BJ (cell line): ENCODE data around the gene MAL. TPM values are rescaled to one million over a fixed set of nuclear protein-coding genes. Genes with fewer than 3 reads are reported as not detected.

Experiments used
- CTCF ChIA-PET: fragments of 350-600 bp; formaldehyde crosslinking; extraction: SDS; loops from one replicate; lab custom pipeline; 2021; ENCODE audit warnings: antibody characterized with exemption, inconsistent platforms; lab: Yijun Ruan, JAX
- POLR2A ChIA-PET: fragments of 300-600 bp; sonication (Branson Sonifier 250); formaldehyde crosslinking; extraction: SDS; loops from one replicate; lab custom pipeline; 2021; ENCODE audit warnings: antibody characterized with exemption; lab: Charles Lee
- DNase-seq: peaks from one replicate; pipeline ENCODE4 v3.0.0-alpha.2; 2011; ENCODE audit warnings: low read depth
- H3K27me3 ChIP-seq: 2 replicates; pipeline ENCODE4 v1.6.0; 2011; ENCODE audit warnings: low read length; ENCODE audit not compliant: control insufficient read depth, insufficient read depth
- H3K36me3 ChIP-seq: 2 replicates; pipeline ENCODE4 v1.5.1; 2011; ENCODE audit warnings: low read length; ENCODE audit not compliant: control insufficient read depth, insufficient read depth
- H3K4me3 ChIP-seq: 2 replicates; pipeline ENCODE4 v1.5.1; 2011; ENCODE audit warnings: low read depth, mild to moderate bottlenecking, control low read depth, low read length
- CTCF ChIP-seq: IDR thresholded peaks from 2 replicates; pipeline ENCODE4 v1.5.1; 2011; ENCODE audit warnings: low read depth, mild to moderate bottlenecking, control low read depth, inconsistent platforms, low read length, moderate library complexity; ENCODE audit not compliant: insufficient read depth
- polyA plus RNA-seq: library from polyadenylated mRNA; depleted of rRNA; stranded (reverse); fragments of >200 nt; gene quantifications from 2 replicates; pipeline ENCODE4 v1.2.3, GENCODE V29; 2011

MAL gene
- polyA plus RNA-seq, 1 experiment: not detected

- ChIA-PET POLR2A (no interaction called here), CTCF (interaction anchor here (1.2 kb wide), 1 partner anchor 16 kb away, joined by 5 read pairs; no protein-coding TSS in a partner anchor)
- Histone ChIP-seq H3K36me3 (no peaks in the 10 kb centered on the region), H3K27me3 (peaks cover 9% of the 10 kb centered on the region), H3K4me3 (no peak overlapping the region)
- TF ChIP-seq CTCF: no peak
- no peak for DNase-seq
Observed at GRCh38 chr2:95002498-95002897, 23.0 kb upstream of the MAL start.

GRCh38 chr2:95004287-95004686, 21.2 kb upstream of the MAL start:
- H3K4me3 ChIP-seq: no peak overlapping the region
- POLR2A ChIA-PET: no interaction called here
- H3K36me3 ChIP-seq: no peaks in the 10 kb centered on the region
- peaks cover 2% of the 10 kb centered on the region for H3K27me3 ChIP-seq
- DNase-seq: no peak
- TF ChIP-seq CTCF: no peak
- CTCF ChIA-PET: interaction anchor here (1.8 kb wide), 1 partner anchor 18 kb away, joined by 7 read pairs; no protein-coding TSS in a partner anchor

- ChIA-PET CTCF (interaction anchor here (1.8 kb wide), 1 partner anchor 18 kb away, joined by 7 read pairs; no protein-coding TSS in a partner anchor), POLR2A (no interaction called here)
- TF ChIP-seq CTCF: no peak
- H3K4me3 ChIP-seq: no peak overlapping the region
- no peak for DNase-seq
- peaks cover 2% of the 10 kb centered on the region for H3K27me3 ChIP-seq
- H3K36me3 ChIP-seq: no peaks in the 10 kb centered on the region
Observed at GRCh38 chr2:95004711-95005110, 20.8 kb upstream of the MAL start.

- no peak for TF ChIP-seq CTCF
- Histone ChIP-seq H3K4me3 (no peak overlapping the region), H3K36me3 (no peaks in the 10 kb centered on the region), H3K27me3 (peaks cover 2% of the 10 kb centered on the region)
- POLR2A ChIA-PET: no interaction called here
- CTCF ChIA-PET: interaction anchor here (0.6 kb wide), 1 partner anchor 109 kb away, joined by 3 read pairs; no protein-coding TSS in a partner anchor
- no peak for DNase-seq
Observed at GRCh38 chr2:95005726-95006125, 19.8 kb upstream of the MAL start.

- peaks cover 2% of the 10 kb centered on the region; the same call in 1 of the 2 replicates for H3K27me3 ChIP-seq
- POLR2A ChIA-PET: no interaction called here
- CTCF ChIA-PET: no interaction called here
Observed at GRCh38 chr2:95006588-95006987, 18.9 kb upstream of the MAL start.

More at GRCh38 chr2:95006588-95006987, 18.9 kb upstream of the MAL start:
- H3K36me3 ChIP-seq: no peaks in the 10 kb centered on the region
- no peak for TF ChIP-seq CTCF
- DNase-seq: no peak
- no peak overlapping the region for H3K4me3 ChIP-seq
